ENCODE data around the gene HOXA3. TPM values are rescaled to one million over a fixed set of nuclear protein-coding genes. Genes with fewer than 3 reads are reported as not detected.
A peak's percentile ranks its signal among the peaks of the same experiment; 100 is the strongest.

The HOXA3 gene
- total and polyA plus RNA-seq, 7 donors, result 0.65 to 5.6 (median 3.3) TPM

DNA sequence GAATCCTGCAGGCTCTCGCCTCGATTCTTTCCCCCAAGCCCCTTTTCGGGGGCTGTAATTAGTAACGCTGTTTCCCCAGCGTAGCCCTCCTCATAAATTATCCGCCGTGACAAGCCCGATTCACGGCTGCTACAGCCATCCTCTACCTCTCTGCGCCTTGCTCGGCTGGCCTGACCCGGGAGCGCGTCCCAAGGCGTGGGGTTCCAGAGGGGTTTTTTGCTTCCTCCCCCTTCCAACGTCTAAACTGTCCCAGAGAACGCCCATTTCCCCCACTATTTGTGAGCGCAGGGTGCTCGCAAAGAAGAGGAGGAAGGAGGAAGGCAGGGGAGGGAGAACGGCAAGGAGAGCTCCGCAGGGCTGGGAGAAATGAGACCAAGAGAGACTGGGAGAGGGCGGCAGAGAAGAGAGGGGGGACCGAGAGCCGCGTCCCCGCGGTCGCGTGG is 9.8 kb downstream of the HOXA3 start:
- ATAC-seq, result no peak
- peaks cover 0 to 37% of the 10 kb centered on the region in 2 donors for H3K36me3 ChIP-seq (ENCODE audit: insufficient read depth in 1 of 2, low read depth in 1 of 2)
- peaks cover 19% of the 10 kb centered on the region for H3K4me1 ChIP-seq
- intact Hi-C loops (cut with DNase I), result loop anchor here in 1 of 2 donors (5.0 to 10.0 kb wide), 2 partner anchors 285 to 748 kb away; no protein-coding TSS in a partner anchor
- peak overlapping the region; percentile 74 for H3K4me3 ChIP-seq
- no peaks in the 10 kb centered on the region for H3K27me3 ChIP-seq (ENCODE audit: insufficient read depth in 3 of 3, low read length in 2 of 3)
- 50 to 63% (median 61%) methylated on average over 29 of the region's 29 CpGs for WGBS, 3 donors
- no peaks in the 10 kb centered on the region for H3K9me3 ChIP-seq
- DNase-seq, result peak in 1 of 2 donors; percentile 41
- TF ChIP-seq, protein P1, sequence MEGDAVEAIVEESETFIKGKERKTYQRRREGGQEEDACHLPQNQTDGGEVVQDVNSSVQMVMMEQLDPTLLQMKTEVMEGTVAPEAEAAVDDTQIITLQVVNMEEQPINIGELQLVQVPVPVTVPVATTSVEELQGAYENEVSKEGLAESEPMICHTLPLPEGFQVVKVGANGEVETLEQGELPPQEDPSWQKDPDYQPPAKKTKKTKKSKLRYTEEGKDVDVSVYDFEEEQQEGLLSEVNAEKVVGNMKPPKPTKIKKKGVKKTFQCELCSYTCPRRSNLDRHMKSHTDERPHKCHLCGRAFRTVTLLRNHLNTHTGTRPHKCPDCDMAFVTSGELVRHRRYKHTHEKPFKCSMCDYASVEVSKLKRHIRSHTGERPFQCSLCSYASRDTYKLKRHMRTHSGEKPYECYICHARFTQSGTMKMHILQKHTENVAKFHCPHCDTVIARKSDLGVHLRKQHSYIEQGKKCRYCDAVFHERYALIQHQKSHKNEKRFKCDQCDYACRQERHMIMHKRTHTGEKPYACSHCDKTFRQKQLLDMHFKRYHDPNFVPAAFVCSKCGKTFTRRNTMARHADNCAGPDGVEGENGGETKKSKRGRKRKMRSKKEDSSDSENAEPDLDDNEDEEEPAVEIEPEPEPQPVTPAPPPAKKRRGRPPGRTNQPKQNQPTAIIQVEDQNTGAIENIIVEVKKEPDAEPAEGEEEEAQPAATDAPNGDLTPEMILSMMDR (IDR thresholded peaks at IDR 0.05), result no peak
- H3K27ac ChIP-seq, result peak overlapping the region; percentile 83

DNA sequence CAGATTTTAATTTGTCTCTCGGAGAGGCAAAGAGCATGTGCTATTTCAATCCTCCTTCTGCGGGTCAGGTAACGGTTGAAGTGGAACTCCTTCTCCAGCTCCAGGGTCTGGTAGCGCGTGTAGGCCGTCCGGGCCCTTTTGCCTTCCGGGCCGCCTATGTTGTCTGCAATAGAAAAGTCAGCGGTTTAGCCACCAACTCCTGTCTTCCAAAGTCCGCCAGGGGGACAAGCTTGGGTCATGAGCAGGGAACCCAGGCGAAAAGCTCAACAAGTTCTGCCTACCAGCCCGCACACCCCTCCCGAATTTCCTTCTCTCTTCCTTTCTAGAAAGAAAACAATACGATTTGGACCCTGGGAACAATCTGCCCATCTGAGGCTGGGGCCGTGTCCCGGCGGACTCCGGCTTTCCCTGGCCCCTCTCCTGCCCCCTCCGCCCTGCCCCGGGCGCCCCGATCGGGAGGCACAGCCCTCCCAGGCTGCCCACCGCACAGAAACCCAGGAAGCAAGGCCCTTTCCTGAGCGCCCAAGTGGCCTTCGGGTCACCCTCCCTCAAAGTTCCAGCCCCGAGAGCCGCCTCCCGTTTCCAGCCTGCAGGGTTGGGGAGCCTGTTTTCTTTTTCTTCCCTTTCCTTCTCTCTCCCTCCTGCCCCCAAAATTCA is 10.3 kb downstream of the HOXA3 start:
- TF ChIP-seq, protein P1 (IDR thresholded peaks at IDR 0.05), result no peak
- no peaks in the 10 kb centered on the region for H3K9me3 ChIP-seq
- H3K36me3 ChIP-seq (ENCODE audit: insufficient read depth in 1 of 2, low read depth in 1 of 2), result peaks cover 0 to 37% of the 10 kb centered on the region in 2 donors
- peak overlapping the region; percentile 83 for H3K27ac ChIP-seq
- H3K4me3 ChIP-seq, result peak overlapping the region; percentile 74
- WGBS, 3 donors, result 70 to 77% (median 72%) methylated on average over 30 of the region's 30 CpGs
- peaks cover 19% of the 10 kb centered on the region for H3K4me1 ChIP-seq
- DNase-seq (peak in 1 of 2 donors; percentile 53), ATAC-seq (no peak)
- no peaks in the 10 kb centered on the region for H3K27me3 ChIP-seq (ENCODE audit: insufficient read depth in 3 of 3, low read length in 2 of 3)
- intact Hi-C loops (cut with DNase I), result loop anchor here in 1 of 2 donors (5.0 to 10.0 kb wide), 2 partner anchors 285 to 747 kb away; no protein-coding TSS in a partner anchor

DNA sequence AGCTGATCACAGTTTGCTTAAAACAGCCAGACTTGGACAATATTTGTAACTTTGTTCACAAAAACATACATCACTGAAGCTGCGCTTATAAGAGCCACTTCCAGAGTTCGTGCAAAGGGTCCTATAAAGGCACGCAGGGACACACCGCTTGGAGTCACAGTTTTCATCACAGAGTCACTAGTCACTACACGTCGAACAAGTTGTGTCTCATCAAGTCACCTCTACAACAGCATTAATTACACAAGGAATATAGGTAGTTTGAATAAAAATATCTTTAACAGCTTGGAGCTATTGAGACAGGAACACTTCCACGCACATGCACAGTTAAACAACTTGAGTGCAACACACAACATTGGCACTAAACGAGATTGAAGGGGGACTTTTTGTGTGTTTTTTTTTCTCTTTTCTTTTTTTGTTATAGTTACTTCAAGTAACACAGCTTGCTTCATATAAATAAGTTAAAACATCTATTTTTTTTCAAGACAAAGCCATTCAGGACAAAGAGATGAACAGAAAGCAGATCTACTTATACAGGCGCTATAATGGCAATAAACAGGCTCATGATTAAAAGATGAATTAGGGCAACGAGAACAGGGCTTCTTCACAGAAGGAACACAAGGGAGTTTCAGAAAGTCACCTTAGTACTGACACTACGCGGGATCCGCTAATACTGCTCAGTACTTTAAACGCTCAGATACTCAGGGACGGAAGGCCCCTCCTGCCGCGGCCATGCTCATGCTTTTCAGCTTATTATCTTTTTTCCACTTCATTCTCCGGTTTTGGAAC is 11.1 kb downstream of the HOXA3 start:
- ATAC-seq, result no peak
- Histone ChIP-seq H3K4me3 (peak overlapping the region; percentile 74), H3K27ac (peak overlapping the region; percentile 83), H3K9me3 (no peaks in the 10 kb centered on the region), H3K27me3 (ENCODE audit: insufficient read depth in 3 of 3, low read length in 2 of 3) (no peaks in the 10 kb centered on the region), H3K4me1 (peaks cover 14% of the 10 kb centered on the region), H3K36me3 (ENCODE audit: insufficient read depth in 1 of 2, low read depth in 1 of 2) (peaks cover 0 to 37% of the 10 kb centered on the region in 2 donors)
- 78 to 84% (median 84%) methylated on average over 18 of the region's 18 CpGs for WGBS, 3 donors
- no peak for DNase-seq
- TF ChIP-seq, protein P1 (IDR thresholded peaks at IDR 0.05), result no peak
- intact Hi-C loops (cut with DNase I), result loop anchor here in 1 of 2 donors (5.0 to 10.0 kb wide), 2 partner anchors 284 to 747 kb away; no protein-coding TSS in a partner anchor

DNA sequence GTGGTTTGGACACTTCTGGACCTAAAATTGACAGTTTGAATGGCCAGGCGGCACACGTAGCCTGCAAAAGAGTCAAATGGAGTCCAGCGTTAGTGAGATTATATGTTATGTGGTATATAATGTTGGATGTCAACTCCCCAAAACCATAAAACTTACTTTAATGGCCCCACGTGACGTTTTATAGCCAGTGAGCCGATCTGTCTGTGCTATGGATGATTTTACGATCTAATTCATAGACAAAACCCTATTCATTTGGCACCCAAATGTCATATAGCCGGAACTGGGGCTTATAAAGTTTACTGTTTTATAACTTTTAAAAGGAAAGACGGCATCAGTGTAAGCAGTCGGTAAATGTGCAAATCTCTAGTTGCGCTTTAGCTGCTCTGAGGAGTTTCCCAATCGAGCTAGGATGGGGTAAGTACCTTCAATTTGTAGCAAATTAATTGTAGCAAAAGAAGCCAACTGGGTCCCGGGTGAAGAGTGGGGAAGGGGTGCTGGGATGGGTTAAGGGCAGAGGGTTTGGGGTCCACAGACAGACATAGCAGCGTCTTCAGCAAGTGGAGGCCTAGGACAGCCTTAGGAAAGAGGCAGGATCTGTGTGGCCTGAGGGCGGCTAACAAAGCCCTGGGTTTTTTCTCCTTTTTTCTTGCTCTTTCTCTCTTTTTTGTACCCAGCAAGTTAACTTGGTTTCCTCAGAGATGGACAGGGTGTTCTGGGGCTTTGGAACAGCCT is 12.1 kb downstream of the HOXA3 start:
- Histone ChIP-seq H3K4me1 (peaks cover 18% of the 10 kb centered on the region), H3K4me3 (no peak overlapping the region), H3K27me3 (ENCODE audit: insufficient read depth in 3 of 3, low read length in 2 of 3) (no peaks in the 10 kb centered on the region), H3K9me3 (no peaks in the 10 kb centered on the region), H3K36me3 (ENCODE audit: insufficient read depth in 1 of 2, low read depth in 1 of 2) (peaks cover 0 to 30% of the 10 kb centered on the region in 2 donors), H3K27ac (peak overlapping the region; percentile 19)
- ATAC-seq (no peak), DNase-seq (no peak)
- TF ChIP-seq, protein P1 (IDR thresholded peaks at IDR 0.05), result no peak
- intact Hi-C loops (cut with DNase I), result loop anchor here in 1 of 2 donors (5.0 to 10.0 kb wide), 2 partner anchors 283 to 745 kb away; no protein-coding TSS in a partner anchor
- 86 to 88% (median 87%) methylated on average over 15 of the region's 15 CpGs for WGBS, 3 donors

Measured in psoas muscle (tissue), 8 donors.